Activated CD8-positive, alpha-beta T cell treated with anti-CD3 and anti-CD28 coated beads for 36 hours (primary cell): ENCODE data around the gene ST3GAL4. TPM values are rescaled to one million over a fixed set of nuclear protein-coding genes. Genes with fewer than 3 reads are reported as not detected.

ENCODE experiments used
- ATAC-seq: fragments of 200-7000 bp; cut with Tn5 transposase; one replicate; pipeline ENCODE4 v1.10.0; 2021; ENCODE audit warnings: mild to moderate bottlenecking, moderate library complexity
- CTCF ChIA-PET: fragments of 350-600 bp; sonication (Branson Sonifier 250); formaldehyde crosslinking; loops from one replicate; lab custom pipeline; 2021; ENCODE audit warnings: antibody characterized with exemption; lab: Charles Lee
- POLR2A ChIA-PET: fragments of 350-600 bp; sonication (Branson Sonifier 250); formaldehyde crosslinking; loops from one replicate; lab custom pipeline; 2021; ENCODE audit warnings: antibody characterized with exemption; lab: Charles Lee
- DNase-seq: peaks from one replicate; pipeline ENCODE4 v3.0.0-alpha.2; 2020
- H3K27ac Mint-ChIP-seq: one replicate; pipeline ENCODE4 v1.8.0; 2021; ENCODE audit warnings: mild to moderate bottlenecking, mixed read lengths
- H3K27me3 Mint-ChIP-seq: one replicate; pipeline ENCODE4 v1.8.0; 2021; ENCODE audit warnings: mixed read lengths
- H3K36me3 Mint-ChIP-seq: one replicate; pipeline ENCODE4 v1.8.0; 2021; ENCODE audit warnings: low read depth, mixed read lengths
- H3K4me1 Mint-ChIP-seq: one replicate; pipeline ENCODE4 v1.8.0; 2021; ENCODE audit warnings: low read depth, mixed read lengths
- H3K4me3 Mint-ChIP-seq: one replicate; pipeline ENCODE4 v1.8.0; 2021; ENCODE audit warnings: mild to moderate bottlenecking, moderate library complexity, mixed read lengths
- H3K9me3 Mint-ChIP-seq: one replicate; pipeline ENCODE4 v1.8.0; 2021; ENCODE audit warnings: mixed read lengths
- intact Hi-C: fragments of 100-400 bp; cut with micrococcal nuclease; formaldehyde crosslinking; loops from one replicate; pipeline ENCODE4 v1.10.0; 2022
- total RNA-seq, 2 experiments: library from RNA; stranded (reverse); gene quantifications; one replicate each; pipeline ENCODE4 v1.2.3, GENCODE V29; 2021
- TF ChIP-seq, protein P1 (sequence below): fragments of 200-600 bp; IDR thresholded peaks from one replicate; pipeline ENCODE4 v1.8.0; 2022; ENCODE audit warnings: antibody characterized with exemption, mild to moderate bottlenecking

Gene ST3GAL4
- total RNA-seq, 2 experiments from 2014 or later: 10.7 to 11.7 TPM

DNA sequence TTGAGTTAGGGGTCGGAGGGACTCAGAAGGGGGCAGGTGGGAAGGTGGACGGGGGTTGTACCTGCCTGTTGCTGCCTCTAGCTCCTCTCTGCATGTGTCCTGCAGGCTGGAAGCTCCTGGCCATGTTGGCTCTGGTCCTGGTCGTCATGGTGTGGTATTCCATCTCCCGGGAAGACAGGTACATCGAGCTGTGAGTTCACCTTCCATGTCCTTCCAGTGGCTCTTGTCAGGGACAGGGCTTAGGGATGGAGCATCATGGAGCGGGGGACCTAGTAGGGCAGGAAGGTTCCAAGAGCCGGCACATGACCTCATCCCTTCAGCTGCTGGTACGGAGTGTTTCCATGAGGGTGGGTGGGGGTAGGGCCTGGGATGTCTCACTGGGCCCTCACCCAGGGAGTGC lies 50.9 kb downstream of the ST3GAL4 start:
- no peak overlapping the region for H3K27ac Mint-ChIP-seq
- H3K4me1 Mint-ChIP-seq: no peaks in the 10 kb centered on the region
- no peaks in the 10 kb centered on the region for H3K27me3 Mint-ChIP-seq
- intact Hi-C loops: no loop called here
- H3K9me3 Mint-ChIP-seq: no peaks in the 10 kb centered on the region
- POLR2A ChIA-PET: no interaction called here
- ATAC-seq: no peak
- no peaks in the 10 kb centered on the region for H3K36me3 Mint-ChIP-seq
- H3K4me3 Mint-ChIP-seq: no peak overlapping the region
- CTCF ChIA-PET: no interaction called here
- DNase-seq: no peak
- TF ChIP-seq, protein P1, sequence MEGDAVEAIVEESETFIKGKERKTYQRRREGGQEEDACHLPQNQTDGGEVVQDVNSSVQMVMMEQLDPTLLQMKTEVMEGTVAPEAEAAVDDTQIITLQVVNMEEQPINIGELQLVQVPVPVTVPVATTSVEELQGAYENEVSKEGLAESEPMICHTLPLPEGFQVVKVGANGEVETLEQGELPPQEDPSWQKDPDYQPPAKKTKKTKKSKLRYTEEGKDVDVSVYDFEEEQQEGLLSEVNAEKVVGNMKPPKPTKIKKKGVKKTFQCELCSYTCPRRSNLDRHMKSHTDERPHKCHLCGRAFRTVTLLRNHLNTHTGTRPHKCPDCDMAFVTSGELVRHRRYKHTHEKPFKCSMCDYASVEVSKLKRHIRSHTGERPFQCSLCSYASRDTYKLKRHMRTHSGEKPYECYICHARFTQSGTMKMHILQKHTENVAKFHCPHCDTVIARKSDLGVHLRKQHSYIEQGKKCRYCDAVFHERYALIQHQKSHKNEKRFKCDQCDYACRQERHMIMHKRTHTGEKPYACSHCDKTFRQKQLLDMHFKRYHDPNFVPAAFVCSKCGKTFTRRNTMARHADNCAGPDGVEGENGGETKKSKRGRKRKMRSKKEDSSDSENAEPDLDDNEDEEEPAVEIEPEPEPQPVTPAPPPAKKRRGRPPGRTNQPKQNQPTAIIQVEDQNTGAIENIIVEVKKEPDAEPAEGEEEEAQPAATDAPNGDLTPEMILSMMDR: no peak

DNA sequence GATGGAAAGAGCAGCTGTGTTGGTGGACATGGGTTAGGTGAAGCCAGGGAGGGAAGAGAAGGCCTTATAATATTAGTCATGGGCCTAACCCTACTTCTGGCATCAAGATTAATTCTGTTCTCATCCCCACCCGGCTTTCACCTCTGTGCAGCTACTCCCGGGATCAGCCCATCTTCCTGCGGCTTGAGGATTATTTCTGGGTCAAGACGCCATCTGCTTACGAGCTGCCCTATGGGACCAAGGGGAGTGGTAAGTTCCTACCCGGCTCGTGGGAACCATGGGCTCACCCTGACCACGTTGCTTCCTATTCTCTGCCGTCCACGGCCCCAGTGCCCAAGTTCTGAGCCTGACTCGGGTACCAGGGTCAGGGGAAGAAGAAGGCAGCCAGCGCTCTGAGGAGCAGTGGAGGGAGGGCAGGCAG lies 51.6 kb downstream of the ST3GAL4 start:
- DNase-seq (no peak), ATAC-seq (no peak)
- ChIA-PET CTCF (no interaction called here), POLR2A (no interaction called here)
- Mint-ChIP-seq H3K4me3 (no peak overlapping the region), H3K27ac (no peak overlapping the region), H3K27me3 (no peaks in the 10 kb centered on the region), H3K4me1 (no peaks in the 10 kb centered on the region), H3K9me3 (no peaks in the 10 kb centered on the region), H3K36me3 (no peaks in the 10 kb centered on the region)
- TF ChIP-seq, protein P1: no peak
- intact Hi-C loops: no loop called here

DNA sequence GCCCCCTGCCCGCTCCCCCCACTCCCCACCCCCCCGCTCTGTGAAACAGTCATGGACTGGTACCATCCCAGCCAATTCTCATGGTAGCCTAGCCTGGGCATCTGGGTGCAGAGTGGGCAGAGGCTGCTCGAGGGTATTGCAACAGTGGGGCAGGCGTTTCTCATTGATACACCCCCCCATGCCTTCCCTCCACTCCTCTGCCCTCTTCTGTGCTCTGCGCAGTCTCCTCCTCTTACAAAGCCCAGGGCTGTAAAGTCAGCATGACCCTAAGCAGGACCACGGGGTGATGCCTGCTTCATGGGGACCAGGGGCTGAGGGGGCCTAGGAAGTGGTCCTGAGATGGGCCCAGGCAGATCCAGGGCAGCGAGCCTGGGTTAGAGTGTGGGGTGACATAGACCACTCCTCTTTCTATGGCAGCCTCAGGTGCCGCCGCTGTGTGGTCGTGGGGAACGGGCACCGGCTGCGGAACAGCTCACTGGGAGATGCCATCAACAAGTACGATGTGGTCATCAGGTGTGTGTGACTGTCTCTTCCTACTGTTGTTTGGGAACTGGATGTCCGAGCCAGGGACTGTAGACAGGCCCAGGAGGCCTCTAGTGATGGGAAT lies 52.3 kb downstream of the ST3GAL4 start:
- ChIA-PET CTCF (no interaction called here), POLR2A (no interaction called here)
- H3K36me3 Mint-ChIP-seq: peaks cover 1% of the 10 kb centered on the region
- TF ChIP-seq, protein P1: no peak
- no peak overlapping the region for H3K4me3 Mint-ChIP-seq
- ATAC-seq (no peak), DNase-seq (no peak)
- H3K27me3 Mint-ChIP-seq: no peaks in the 10 kb centered on the region
- H3K4me1 Mint-ChIP-seq: no peaks in the 10 kb centered on the region
- H3K27ac Mint-ChIP-seq: no peak overlapping the region
- no peaks in the 10 kb centered on the region for H3K9me3 Mint-ChIP-seq
- intact Hi-C loops: no loop called here

DNA sequence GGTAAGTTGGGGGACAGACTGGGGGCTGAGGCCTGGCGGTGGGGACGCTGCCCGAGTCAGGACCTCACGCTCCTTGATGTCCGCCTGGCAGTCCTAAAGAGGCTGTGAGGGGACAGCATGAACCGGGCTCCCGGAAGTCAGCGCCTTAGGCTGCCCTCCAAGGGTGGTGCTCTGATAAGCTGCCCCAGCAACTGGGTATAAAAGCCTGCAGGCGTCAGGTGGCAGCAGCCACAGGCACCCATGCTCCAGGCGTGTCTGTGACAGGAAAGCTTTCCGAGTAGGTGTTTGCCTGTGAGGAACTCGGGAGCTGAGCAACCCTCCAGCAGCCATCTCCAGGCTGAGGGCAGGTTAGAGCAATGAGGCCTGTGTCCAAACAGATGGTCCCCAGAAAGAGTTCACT lies 53.0 kb downstream of the ST3GAL4 start:
- H3K36me3 Mint-ChIP-seq: peaks cover 2% of the 10 kb centered on the region
- H3K4me1 Mint-ChIP-seq: no peaks in the 10 kb centered on the region
- H3K27me3 Mint-ChIP-seq: no peaks in the 10 kb centered on the region
- ChIA-PET POLR2A (no interaction called here), CTCF (no interaction called here)
- H3K4me3 Mint-ChIP-seq: no peak overlapping the region
- DNase-seq (no peak), ATAC-seq (no peak)
- TF ChIP-seq, protein P1: no peak
- no peak overlapping the region for H3K27ac Mint-ChIP-seq
- intact Hi-C loops: no loop called here
- H3K9me3 Mint-ChIP-seq: no peaks in the 10 kb centered on the region

DNA sequence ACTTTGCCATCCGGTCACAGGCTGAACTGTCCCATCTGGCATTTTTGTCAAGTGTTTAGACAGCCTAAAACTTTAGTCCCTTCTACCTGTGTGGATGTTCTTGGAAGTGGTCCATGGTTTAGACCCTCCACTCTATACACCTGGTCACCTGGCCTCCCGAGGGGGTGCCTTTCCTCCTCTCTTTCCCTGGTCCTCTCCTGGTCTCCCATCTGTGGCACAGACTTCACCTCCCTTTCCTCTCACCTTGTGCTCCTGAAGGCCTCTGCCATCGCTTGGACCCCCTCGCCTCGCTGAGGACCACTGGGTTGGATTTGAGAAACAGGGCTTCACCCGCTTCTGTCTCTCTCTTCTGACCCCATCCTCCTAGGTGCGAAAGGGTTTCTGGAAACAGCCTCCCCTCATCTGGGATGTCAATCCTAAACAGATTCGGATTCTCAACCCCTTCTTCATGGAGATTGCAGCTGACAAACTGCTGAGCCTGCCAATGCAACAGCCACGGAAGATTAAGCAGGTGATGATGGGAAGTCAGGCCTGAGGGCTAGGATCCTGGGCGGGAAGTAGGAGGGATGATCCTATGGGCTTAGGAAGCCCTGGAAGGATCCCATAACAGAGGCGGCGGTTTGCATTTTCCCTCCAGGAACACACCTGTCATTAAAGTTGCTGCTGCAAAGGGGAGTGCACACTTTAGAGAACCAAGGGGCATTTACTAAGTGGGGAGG lies 53.6 kb downstream of the ST3GAL4 start:
- Mint-ChIP-seq H3K36me3 (peaks cover 2% of the 10 kb centered on the region), H3K9me3 (no peaks in the 10 kb centered on the region), H3K4me3 (no peak overlapping the region), H3K27me3 (no peaks in the 10 kb centered on the region), H3K4me1 (no peaks in the 10 kb centered on the region), H3K27ac (no peak overlapping the region)
- DNase-seq: no peak
- POLR2A ChIA-PET: no interaction called here
- CTCF ChIA-PET: interaction anchor here (0.8 to 1.0 kb wide), 2 partner anchors 8 to 22 kb away, joined by 3 read pairs; no protein-coding TSS in a partner anchor
- intact Hi-C loops: no loop called here
- TF ChIP-seq, protein P1: no peak
- ATAC-seq: no peak
